Raji (cell line): ENCODE results near the gene ROBO2.

Experiments used
- POLR2A ChIP-seq: IDR thresholded peaks from 2 replicates; pipeline ENCODE4 v1.6.1; 2011; ENCODE audit warnings: low read depth, low read length, control low read depth; ENCODE audit not compliant: insufficient read depth

The ROBO2 gene

DNA sequence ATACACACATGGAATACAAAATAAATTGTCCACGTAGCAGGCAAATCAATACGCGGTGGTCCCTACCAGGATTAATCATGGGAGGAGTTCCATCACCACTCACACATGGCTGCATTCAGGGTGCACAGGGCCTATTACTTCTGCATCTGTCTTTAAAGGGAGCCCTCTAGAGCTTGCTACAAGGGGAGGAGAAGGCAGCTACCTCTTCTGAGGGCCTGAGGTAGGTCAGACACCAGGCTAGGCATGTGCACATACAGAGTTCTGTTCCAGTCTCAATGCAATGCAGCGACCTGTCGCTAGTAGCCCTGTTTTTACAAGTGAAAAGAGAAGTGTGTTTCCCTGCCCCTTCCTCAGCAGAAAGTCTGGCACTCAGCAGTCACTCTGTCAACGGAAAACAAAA is 102.7 kb downstream of the ROBO2 start:
- no peak for TF ChIP-seq POLR2A

DNA sequence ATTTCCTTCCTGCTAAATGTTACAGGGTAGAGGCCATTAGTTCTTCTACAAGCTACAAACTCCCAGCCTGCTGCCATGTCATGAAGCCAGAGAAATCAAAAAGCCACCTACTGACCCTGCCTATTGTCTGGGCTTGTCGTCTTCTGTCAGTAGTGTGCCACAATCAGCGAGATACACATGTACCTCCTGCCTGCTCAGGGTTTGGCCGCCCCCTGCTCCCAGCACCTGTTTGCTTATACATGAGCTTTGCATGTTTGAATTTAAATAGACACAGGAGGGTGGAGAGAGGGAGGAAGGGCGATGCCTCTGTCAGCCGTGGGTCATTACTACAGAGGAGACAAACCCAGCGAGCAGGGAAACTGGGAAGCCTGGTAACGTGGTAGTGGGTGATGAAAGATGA is 106.1 kb downstream of the ROBO2 start:
- TF ChIP-seq POLR2A = no peak

DNA sequence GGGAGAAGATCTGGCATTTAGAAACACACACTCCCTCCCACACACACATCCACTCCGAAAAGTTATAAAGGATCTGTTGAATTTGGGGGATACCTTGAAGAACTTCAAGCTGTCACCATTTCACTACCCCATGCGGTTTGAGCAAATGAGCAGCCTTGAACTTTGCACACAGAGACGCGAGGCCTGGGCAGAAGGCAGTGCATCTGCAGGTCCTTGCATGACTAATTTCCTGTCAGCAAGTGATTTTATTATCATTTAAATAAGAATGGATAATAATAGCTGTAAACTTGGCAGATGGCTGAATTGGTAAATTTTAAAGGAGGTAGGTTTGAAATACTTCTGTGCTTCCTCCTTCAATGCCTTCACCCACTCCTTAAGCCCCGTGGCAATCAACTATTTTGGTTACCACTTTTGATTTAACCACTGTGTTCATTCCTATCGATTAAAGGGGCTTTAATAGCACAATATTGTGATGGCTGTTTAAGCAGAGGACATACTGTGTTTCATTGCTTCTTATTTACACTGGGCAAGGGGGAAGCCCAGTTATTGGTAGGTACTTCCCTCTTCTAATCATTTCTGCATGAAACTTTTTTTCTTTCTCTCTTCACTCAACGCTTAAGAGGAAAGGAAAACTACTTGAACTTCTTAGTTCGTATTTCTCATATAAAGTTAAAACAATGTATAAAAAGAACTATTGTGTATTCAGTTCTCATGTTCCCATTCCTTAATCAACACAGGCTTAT is 108.1 kb downstream of the ROBO2 start:
- no peak for TF ChIP-seq POLR2A

- no peak for TF ChIP-seq POLR2A
Measured at GRCh38 chr3:77149382-77149781, 109.5 kb downstream of the ROBO2 start.

DNA sequence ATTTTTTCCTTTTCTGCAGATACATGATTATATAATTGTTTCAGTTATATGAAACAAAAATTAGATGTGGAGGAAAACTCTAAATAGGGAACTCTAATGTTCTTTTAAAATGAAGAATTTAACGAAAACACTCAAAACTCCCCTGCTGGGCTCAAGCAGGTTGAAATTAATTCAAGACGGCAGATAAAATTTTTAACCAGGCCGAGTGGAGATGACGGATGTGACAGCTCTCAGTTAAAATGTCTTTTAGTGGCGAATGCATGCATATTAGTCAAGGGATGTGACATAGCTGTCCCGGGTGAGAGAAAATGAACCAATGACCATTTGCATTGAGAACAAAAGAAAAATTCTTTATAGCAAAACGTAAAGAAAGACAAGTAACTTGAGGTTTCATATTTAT is 110.1 kb downstream of the ROBO2 start:
- TF ChIP-seq POLR2A = no peak

GRCh38 chr3:77150759-77151158 is 110.9 kb downstream of the ROBO2 start:
- no peak for TF ChIP-seq POLR2A

- no peak for TF ChIP-seq POLR2A
Measured at GRCh38 chr3:77158730-77159581, 119.1 kb downstream of the ROBO2 start.

DNA sequence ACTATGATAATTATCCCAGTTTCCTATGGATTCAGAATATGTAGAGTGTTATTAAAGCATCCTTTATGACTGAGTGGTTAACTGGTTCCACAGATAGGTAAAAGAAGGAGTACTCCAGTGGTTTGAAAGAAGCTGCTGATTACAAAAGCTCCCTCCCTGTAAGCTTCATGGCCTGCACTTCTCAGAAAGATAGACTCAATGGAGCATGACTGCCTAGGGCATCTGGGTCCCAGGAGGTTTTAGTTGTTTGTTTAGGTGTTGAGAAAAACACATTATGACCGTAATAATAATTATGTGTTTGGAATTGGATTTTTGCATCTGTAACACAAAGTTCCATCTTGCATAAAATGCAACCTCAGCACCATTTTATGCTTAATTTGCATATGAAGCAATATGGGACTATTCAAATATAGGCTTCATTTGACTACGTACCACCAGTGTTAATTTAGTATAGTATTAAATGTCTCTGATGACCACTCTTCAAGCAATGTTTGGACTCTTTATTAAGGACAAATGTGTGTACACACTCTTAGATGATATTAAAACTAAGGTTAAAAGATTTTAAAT is 121.1 kb downstream of the ROBO2 start:
- TF ChIP-seq POLR2A = no peak

GRCh38 chr3:77169823-77170222 is 129.9 kb downstream of the ROBO2 start:
- no peak for TF ChIP-seq POLR2A

- no peak for TF ChIP-seq POLR2A
Measured at GRCh38 chr3:77171026-77171425, 131.1 kb downstream of the ROBO2 start.

GRCh38 chr3:77179762-77180161 is 139.9 kb downstream of the ROBO2 start:
- TF ChIP-seq POLR2A = no peak

DNA sequence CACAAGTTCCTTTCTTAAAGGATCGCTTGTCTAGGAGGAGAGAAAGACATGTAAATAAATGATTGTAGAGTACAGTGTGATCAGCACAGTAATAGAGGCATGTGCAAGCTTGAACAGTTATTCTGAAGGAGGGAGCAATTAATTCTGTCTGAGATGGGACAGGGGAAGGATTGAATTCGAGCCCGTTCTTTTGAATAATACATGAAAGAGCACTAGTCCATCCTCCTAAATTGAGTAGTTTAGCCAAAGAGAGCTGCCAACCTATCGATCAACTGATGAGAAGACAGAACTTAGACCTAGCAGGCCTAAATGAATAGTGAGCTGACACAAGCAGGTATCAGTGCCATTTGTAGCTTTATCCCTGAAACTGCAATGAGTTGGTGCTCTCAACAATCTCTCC is 142.4 kb downstream of the ROBO2 start:
- TF ChIP-seq POLR2A = no peak

DNA sequence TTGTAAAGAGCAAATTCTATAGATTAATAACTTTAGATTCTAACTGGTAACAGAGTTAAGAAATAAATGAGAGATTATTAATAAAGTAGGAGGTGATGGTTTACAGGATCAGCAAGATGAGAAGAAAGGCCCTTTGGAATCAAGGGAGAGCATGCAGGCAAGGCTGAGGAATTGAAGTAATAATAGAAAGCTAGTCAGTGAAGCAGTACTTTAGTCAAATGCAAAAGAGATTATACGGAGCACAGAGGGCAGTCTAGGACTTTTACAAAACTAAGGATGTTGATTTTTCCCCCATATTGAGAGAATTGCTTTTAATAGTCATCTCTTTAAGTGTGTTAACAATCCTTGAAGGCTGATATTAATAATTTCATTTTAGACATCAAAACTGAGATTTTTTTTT is 146.4 kb downstream of the ROBO2 start:
- no peak for TF ChIP-seq POLR2A

DNA sequence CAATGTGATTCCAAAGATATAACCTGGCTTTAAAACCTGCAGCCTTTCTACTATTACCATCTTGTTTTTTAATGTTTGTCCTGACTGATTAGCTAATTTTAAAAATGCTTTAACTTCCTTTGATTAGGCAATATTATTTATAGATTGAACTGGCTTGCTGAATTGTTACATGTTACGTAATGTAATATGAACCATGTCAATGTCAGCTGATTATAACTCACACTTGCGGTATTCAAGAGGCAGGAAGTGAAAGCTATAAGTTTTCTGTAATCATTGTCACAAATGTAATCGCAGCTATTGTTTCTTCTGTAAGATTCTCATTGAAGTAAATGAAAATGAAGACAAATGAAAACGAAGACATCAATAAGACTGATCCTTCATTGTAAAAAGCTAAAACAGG is 146.8 kb downstream of the ROBO2 start:
- TF ChIP-seq POLR2A = no peak

DNA sequence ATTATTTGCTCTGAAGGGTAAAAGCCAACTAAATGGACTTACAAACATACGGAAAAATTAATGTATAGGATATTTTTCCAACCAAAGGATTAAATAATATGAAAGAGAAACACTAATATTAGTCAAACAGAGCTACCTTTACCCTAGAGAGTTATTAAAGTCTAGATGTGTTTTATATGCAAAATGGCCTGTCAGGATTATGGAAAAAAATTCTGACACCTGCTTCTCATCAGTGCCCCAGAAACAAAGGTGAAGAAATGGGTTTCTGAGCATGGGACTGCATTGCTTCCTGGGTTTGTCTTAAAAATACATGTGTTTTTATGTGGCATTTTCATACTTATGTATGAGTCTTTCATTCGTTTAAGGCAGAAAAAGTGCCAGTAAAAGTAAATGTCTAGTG is 148.3 kb downstream of the ROBO2 start:
- no peak for TF ChIP-seq POLR2A

GRCh38 chr3:77189258-77189657 is 149.4 kb downstream of the ROBO2 start:
- TF ChIP-seq POLR2A = no peak
